GM18951 (cell line): Measurements from ENCODE around the gene TNIP2.

Experiments used
- POLR2A ChIP-seq: IDR thresholded peaks from 4 replicates; pipeline ENCODE4 v1.6.1; 2011; ENCODE audit warnings: mild to moderate bottlenecking; ENCODE audit not compliant: insufficient read length, insufficient read depth; ENCODE audit errors: extremely low read depth
- in situ Hi-C: fragments of 300-500 bp; cut with MboI; formaldehyde crosslinking; loops from one replicate; pipeline ENCODE4 v1.12.0; 2022; ENCODE audit warnings: low sequenced_read_pairs, mixed read lengths, inconsistent platforms; ENCODE audit not compliant: unreplicated experiment

Gene TNIP2

GRCh38 chr4:2723751-2724150 is 32.4 kb downstream of the TNIP2 start:
- TF ChIP-seq POLR2A: no peak
- in situ Hi-C loops: no loop called here

- in situ Hi-C loops: no loop called here
- no peak for TF ChIP-seq POLR2A
Measured at GRCh38 chr4:2722033-2722432, 34.1 kb downstream of the TNIP2 start.

- in situ Hi-C loops: no loop called here
- TF ChIP-seq POLR2A: no peak
Measured at GRCh38 chr4:2721586-2721985, 34.5 kb downstream of the TNIP2 start.

- TF ChIP-seq POLR2A: no peak
Measured at GRCh38 chr4:2716236-2716635, 39.9 kb downstream of the TNIP2 start.

GRCh38 chr4:2715426-2715825 is 40.7 kb downstream of the TNIP2 start:
- in situ Hi-C loops: no loop called here
- TF ChIP-seq POLR2A: no peak

More at GRCh38 chr4:2716236-2716635, 39.9 kb downstream of the TNIP2 start:
- in situ Hi-C loops: no loop called here

GRCh38 chr4:2714918-2715317 is 41.2 kb downstream of the TNIP2 start:
- in situ Hi-C loops: no loop called here
- no peak for TF ChIP-seq POLR2A

GRCh38 chr4:2714061-2714770 is 41.9 kb downstream of the TNIP2 start:
- TF ChIP-seq POLR2A: no peak
- in situ Hi-C loops: no loop called here

- no peak for TF ChIP-seq POLR2A
- in situ Hi-C loops: no loop called here
Measured at GRCh38 chr4:2713337-2713736, 42.8 kb downstream of the TNIP2 start.

GRCh38 chr4:2712261-2712842 is 43.8 kb downstream of the TNIP2 start:
- in situ Hi-C loops: no loop called here
- TF ChIP-seq POLR2A: no peak

- no peak for TF ChIP-seq POLR2A
Measured at GRCh38 chr4:2702770-2703169, 53.4 kb downstream of the TNIP2 start.

GRCh38 chr4:2702361-2702760 is 53.8 kb downstream of the TNIP2 start:
- TF ChIP-seq POLR2A: no peak
- in situ Hi-C loops: no loop called here

More at GRCh38 chr4:2702770-2703169, 53.4 kb downstream of the TNIP2 start:
- in situ Hi-C loops: no loop called here

GRCh38 chr4:2700031-2700430 is 56.1 kb downstream of the TNIP2 start:
- no peak for TF ChIP-seq POLR2A
- in situ Hi-C loops: no loop called here

GRCh38 chr4:2699534-2699933 is 56.6 kb downstream of the TNIP2 start:
- no peak for TF ChIP-seq POLR2A

GRCh38 chr4:2698951-2699505 is 57.1 kb downstream of the TNIP2 start:
- in situ Hi-C loops: no loop called here
- no peak for TF ChIP-seq POLR2A

More at GRCh38 chr4:2699534-2699933, 56.6 kb downstream of the TNIP2 start:
- in situ Hi-C loops: no loop called here

- in situ Hi-C loops: no loop called here
- TF ChIP-seq POLR2A: no peak
Measured at GRCh38 chr4:2698504-2698903, 57.6 kb downstream of the TNIP2 start.
